K562 (cell line): ENCODE results near the gene CENPP. TPM values are rescaled to one million over a fixed set of nuclear protein-coding genes. Genes with fewer than 3 reads are reported as not detected.

Experiments used
- AFF4 ChIP-seq: sonication (generic); formaldehyde crosslinking; IDR thresholded peaks from 2 replicates; pipeline ENCODE4 v1.8.0; 2023; ENCODE audit warnings: mild to moderate bottlenecking, missing genetic modification reagents
- CBFA2T2 ChIP-seq: fragments of 450-650 bp; conservative IDR thresholded peaks from 2 replicates; pipeline ENCODE4 v1.6.1; 2017; ENCODE audit warnings: mild to moderate bottlenecking
- ELF2 ChIP-seq: fragments of 250-450 bp; sonication (Bioruptor Pico); IDR thresholded peaks from 2 replicates; pipeline ENCODE4 v1.5.0; 2021; ENCODE audit warnings: mild to moderate bottlenecking
- LARP7 ChIP-seq: fragments of 450-650 bp; IDR thresholded peaks from 2 replicates; pipeline ENCODE4 v1.6.1; 2016
- MAZ ChIP-seq, 2 experiments: fragments of 450-650 bp in 1 of 2; sonication (generic) in 1 of 2; formaldehyde crosslinking; IDR thresholded peaks in 1 of 2; conservative IDR thresholded peaks in 1 of 2; 2 replicates each; pipeline versions ENCODE4 v1.4.0 to v1.5.0; 2020; ENCODE audit warnings: mild to moderate bottlenecking in 1 of 2, missing genetic modification reagents in 1 of 2
- RNF2 ChIP-seq: sonication (generic); IDR thresholded peaks from 2 replicates; pipeline ENCODE4 v1.6.1; 2016
- SFPQ ChIP-seq: fragments of 200-400 bp; formaldehyde crosslinking; IDR thresholded peaks from 2 replicates; pipeline ENCODE4 v1.6.1; 2017; ENCODE audit warnings: mild to moderate bottlenecking, low read depth, low read length, moderate library complexity
- SMAD4 ChIP-seq: fragments of 250-450 bp; sonication (Bioruptor Pico); conservative IDR thresholded peaks from 2 replicates; pipeline ENCODE4 v1.8.0; 2021; ENCODE audit warnings: inconsistent platforms, mild to moderate bottlenecking, moderate library complexity
- SRSF7 ChIP-seq: fragments of 200-400 bp; formaldehyde crosslinking; optimal IDR thresholded peaks from 2 replicates; pipeline ENCODE3; 2017; ENCODE audit warnings: mild to moderate bottlenecking, low read depth, low read length
- STAT5A ChIP-seq: IDR thresholded peaks from 2 replicates; pipeline ENCODE4 v1.6.1; 2012; ENCODE audit warnings: low read length, inconsistent platforms, borderline replicate concordance
- TAF1 ChIP-seq: IDR thresholded peaks from 2 replicates; pipeline ENCODE4 v1.6.1; 2011; ENCODE audit warnings: mild to moderate bottlenecking, low read length, moderate library complexity; ENCODE audit not compliant: insufficient read depth, control insufficient read depth, severe bottlenecking; ENCODE audit errors: extremely low read depth
- ZBTB11 ChIP-seq, 3 experiments: fragments of 200-800 bp in 1 of 3; fragments of 250-450 bp in 1 of 3; fragments of 450-650 bp in 1 of 3; sonication (Bioruptor Pico) in 1 of 3; sonication (Bioruptor generic) in 1 of 3; formaldehyde crosslinking in 1 of 3; IDR thresholded peaks; 2 replicates each; pipeline versions ENCODE4 v1.6.1 to v1.8.0; 2016 to 2022; ENCODE audit warnings: mild to moderate bottlenecking in 2 of 3, missing genetic modification characterization in 2 of 3, missing compliant biosample characterization in 1 of 3, moderate library complexity in 1 of 3
- ZNF644 ChIP-seq: fragments of 200-800 bp; sonication (Bioruptor generic); IDR thresholded peaks from 2 replicates; pipeline ENCODE4 v1.6.1; 2016; ENCODE audit warnings: low read depth, missing genetic modification characterization, missing compliant biosample characterization
- polyA plus RNA-seq, 8 experiments: library from polyadenylated mRNA; depleted of rRNA in 4 of 8; stranded (reverse) in 5 of 8; unstranded in 3 of 8; fragments of >200 nt; fragmentation: Nextera tagmentation in 2 of 8; fragmentation: Illumina TruSeq in 1 of 8; extraction: Ambion mirVana in 2 of 8; extraction: Trizol in 1 of 8; gene quantifications; 2 replicates each; pipeline versions ENCODE4 v1.2.1 to v1.2.3, GENCODE V29; 2011 to 2014; ENCODE audit warnings: inconsistent platforms in 1 of 8, missing spikeins in 1 of 8
- total RNA-seq, 7 experiments: library from RNA; depleted of rRNA in 6 of 7; stranded (reverse); fragments of >200 nt in 6 of 7; fragmentation: Illumina TruSeq in 2 of 7; extraction: Trizol in 2 of 7; gene quantifications; 2 replicates each; pipeline versions ENCODE4 v1.2.1 to v1.2.3, GENCODE V29; 2011 to 2021; ENCODE audit warnings: low replicate concordance in 1 of 7

CENPP gene
- total and polyA plus RNA-seq, 9 of the 15 experiments (the other 6 are each of a cell fraction or from before 2014, with no cell fraction given): 8.0 to 28.5 (median 17.9) TPM

GRCh38 chr9:92295240-92295790 lies 30.4 kb upstream of the CENPP start (continued):
- TF ChIP-seq ZBTB11 (CRISPR knock-in tag; IDR thresholded peaks at IDR 0.05) (peak in 1 of 3 experiments; percentile 72; a peak in 2 of 6 replicates), AFF4 (CRISPR knock-in tag) (0 out of 2 replicates have a peak, but pooled peaks have one; percentile 51), MAZ (CRISPR knock-in tag; conservative IDR thresholded peaks at IDR 0.05 in 1 of 2, IDR thresholded peaks at IDR 0.05 in 1 of 2) (peak in 1 of 2 experiments; percentile 16; a peak in 1 of 4 replicates), SMAD4 (CRISPR knock-in tag) (peak; percentile 36; the same call in 1 of the 2 replicates), TAF1 (peak; percentile 20), ELF2 (CRISPR knock-in tag) (no peak), SRSF7 (no peak), LARP7 (0 out of 2 replicates have a peak, but pooled peaks have one; percentile 44), STAT5A (0 out of 2 replicates have a peak, but pooled peaks have one; percentile 13), SFPQ (no peak), RNF2 (peak; percentile 61; the same call in 1 of the 2 replicates), ZNF644 (tag) (0 out of 2 replicates have a peak, but pooled peaks have one; percentile 54), CBFA2T2 (peak; percentile 43)
